ENCODE data around the gene PCNX3.

- TF ChIP-seq, protein P1, sequence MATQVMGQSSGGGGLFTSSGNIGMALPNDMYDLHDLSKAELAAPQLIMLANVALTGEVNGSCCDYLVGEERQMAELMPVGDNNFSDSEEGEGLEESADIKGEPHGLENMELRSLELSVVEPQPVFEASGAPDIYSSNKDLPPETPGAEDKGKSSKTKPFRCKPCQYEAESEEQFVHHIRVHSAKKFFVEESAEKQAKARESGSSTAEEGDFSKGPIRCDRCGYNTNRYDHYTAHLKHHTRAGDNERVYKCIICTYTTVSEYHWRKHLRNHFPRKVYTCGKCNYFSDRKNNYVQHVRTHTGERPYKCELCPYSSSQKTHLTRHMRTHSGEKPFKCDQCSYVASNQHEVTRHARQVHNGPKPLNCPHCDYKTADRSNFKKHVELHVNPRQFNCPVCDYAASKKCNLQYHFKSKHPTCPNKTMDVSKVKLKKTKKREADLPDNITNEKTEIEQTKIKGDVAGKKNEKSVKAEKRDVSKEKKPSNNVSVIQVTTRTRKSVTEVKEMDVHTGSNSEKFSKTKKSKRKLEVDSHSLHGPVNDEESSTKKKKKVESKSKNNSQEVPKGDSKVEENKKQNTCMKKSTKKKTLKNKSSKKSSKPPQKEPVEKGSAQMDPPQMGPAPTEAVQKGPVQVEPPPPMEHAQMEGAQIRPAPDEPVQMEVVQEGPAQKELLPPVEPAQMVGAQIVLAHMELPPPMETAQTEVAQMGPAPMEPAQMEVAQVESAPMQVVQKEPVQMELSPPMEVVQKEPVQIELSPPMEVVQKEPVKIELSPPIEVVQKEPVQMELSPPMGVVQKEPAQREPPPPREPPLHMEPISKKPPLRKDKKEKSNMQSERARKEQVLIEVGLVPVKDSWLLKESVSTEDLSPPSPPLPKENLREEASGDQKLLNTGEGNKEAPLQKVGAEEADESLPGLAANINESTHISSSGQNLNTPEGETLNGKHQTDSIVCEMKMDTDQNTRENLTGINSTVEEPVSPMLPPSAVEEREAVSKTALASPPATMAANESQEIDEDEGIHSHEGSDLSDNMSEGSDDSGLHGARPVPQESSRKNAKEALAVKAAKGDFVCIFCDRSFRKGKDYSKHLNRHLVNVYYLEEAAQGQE (IDR thresholded peaks at IDR 0.05; ENCODE audit: insufficient read depth in 1 of 2, low read depth in 2 of 2, low read length in 1 of 2) = no peak
- TF ChIP-seq, protein P2, sequence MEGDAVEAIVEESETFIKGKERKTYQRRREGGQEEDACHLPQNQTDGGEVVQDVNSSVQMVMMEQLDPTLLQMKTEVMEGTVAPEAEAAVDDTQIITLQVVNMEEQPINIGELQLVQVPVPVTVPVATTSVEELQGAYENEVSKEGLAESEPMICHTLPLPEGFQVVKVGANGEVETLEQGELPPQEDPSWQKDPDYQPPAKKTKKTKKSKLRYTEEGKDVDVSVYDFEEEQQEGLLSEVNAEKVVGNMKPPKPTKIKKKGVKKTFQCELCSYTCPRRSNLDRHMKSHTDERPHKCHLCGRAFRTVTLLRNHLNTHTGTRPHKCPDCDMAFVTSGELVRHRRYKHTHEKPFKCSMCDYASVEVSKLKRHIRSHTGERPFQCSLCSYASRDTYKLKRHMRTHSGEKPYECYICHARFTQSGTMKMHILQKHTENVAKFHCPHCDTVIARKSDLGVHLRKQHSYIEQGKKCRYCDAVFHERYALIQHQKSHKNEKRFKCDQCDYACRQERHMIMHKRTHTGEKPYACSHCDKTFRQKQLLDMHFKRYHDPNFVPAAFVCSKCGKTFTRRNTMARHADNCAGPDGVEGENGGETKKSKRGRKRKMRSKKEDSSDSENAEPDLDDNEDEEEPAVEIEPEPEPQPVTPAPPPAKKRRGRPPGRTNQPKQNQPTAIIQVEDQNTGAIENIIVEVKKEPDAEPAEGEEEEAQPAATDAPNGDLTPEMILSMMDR (IDR thresholded peaks at IDR 0.05) = no peak
Observed at GRCh38 chr11:65572356-65573051, 43.1 kb upstream of the PCNX3 start, which contains the start of gene FAM89B.

All from Panc1 (cell line).